ENCODE measurements around the gene DENND6B. TPM values are rescaled to one million over a fixed set of nuclear protein-coding genes. Genes with fewer than 3 reads are reported as not detected.
"Not testable (repeated sequence)": the region's sequence is repeated elsewhere in the genome, so short reads cannot be mapped to it uniquely, and the experiment has no call there.

DENND6B gene
- total RNA-seq = 3.2 and 3.3 TPM in 2 replicates

- intact Hi-C loops (cut with micrococcal nuclease) = loop anchor here (2.0 to 5.0 kb wide), 2 partner anchors 56 to 75 kb away; partner anchors contain the start of genes HDAC10 and MAPK11
Observed at GRCh38 chr22:50326956-50327710, at the start of gene DENND6B. Gene DENND6B (minus strand): TSS chr22:50327012. CDS start chr22:50326988, 24 bp downstream.

GRCh38 chr22:50376085-50376651, 49.4 kb upstream of the DENND6B start:
- intact Hi-C loops (cut with micrococcal nuclease) = no loop called here

- intact Hi-C loops (cut with micrococcal nuclease) = no loop called here
Observed at GRCh38 chr22:50371101-50371648, 44.4 kb upstream of the DENND6B start.

- intact Hi-C loops (cut with micrococcal nuclease) = no loop called here
Observed at GRCh38 chr22:50367778-50368500, 41.1 kb upstream of the DENND6B start.

- intact Hi-C loops (cut with micrococcal nuclease) = not testable (repeated sequence)
Observed at GRCh38 chr22:50363803-50364194, 37.0 kb upstream of the DENND6B start.

- intact Hi-C loops (cut with micrococcal nuclease) = no loop called here
Observed at GRCh38 chr22:50363166-50363802, 36.5 kb upstream of the DENND6B start.

GRCh38 chr22:50361688-50362087, 34.9 kb upstream of the DENND6B start:
- intact Hi-C loops (cut with micrococcal nuclease) = no loop called here

- intact Hi-C loops (cut with micrococcal nuclease) = no loop called here
Observed at GRCh38 chr22:50361222-50361621, 34.4 kb upstream of the DENND6B start.

- intact Hi-C loops (cut with micrococcal nuclease) = no loop called here
Observed at GRCh38 chr22:50360578-50360977, 33.8 kb upstream of the DENND6B start.

- intact Hi-C loops (cut with micrococcal nuclease) = no loop called here
Observed at GRCh38 chr22:50357756-50358155, 30.9 kb upstream of the DENND6B start.

- intact Hi-C loops (cut with micrococcal nuclease) = no loop called here
Observed at GRCh38 chr22:50357222-50357621, 30.4 kb upstream of the DENND6B start.

GRCh38 chr22:50356186-50356585, 29.4 kb upstream of the DENND6B start:
- intact Hi-C loops (cut with micrococcal nuclease) = no loop called here

- intact Hi-C loops (cut with micrococcal nuclease) = no loop called here
Observed at GRCh38 chr22:50348058-50348457, 21.2 kb upstream of the DENND6B start.

- intact Hi-C loops (cut with micrococcal nuclease) = no loop called here
Observed at GRCh38 chr22:50347157-50347556, 20.3 kb upstream of the DENND6B start.

GRCh38 chr22:50346470-50346869, 19.7 kb upstream of the DENND6B start:
- intact Hi-C loops (cut with micrococcal nuclease) = no loop called here

GRCh38 chr22:50343541-50343935, 16.7 kb upstream of the DENND6B start:
- intact Hi-C loops (cut with micrococcal nuclease) = loop anchor here (2.0 to 5.0 kb wide), 4 partner anchors 29 to 279 kb away; partner anchors contain the start of gene TUBGCP6

GRCh38 chr22:50342651-50343540, 16.1 kb upstream of the DENND6B start, which contains the start of gene PPP6R2:
Gene PPP6R2 (plus strand): TSS chr22:50343327. CDS start chr22:50393909, 50,582 bp downstream.
- intact Hi-C loops (cut with micrococcal nuclease) = loop anchor here (1.0 to 5.0 kb wide), 7 partner anchors 28 to 279 kb away; partner anchors contain the start of genes HDAC10, NCAPH2 and TUBGCP6

- intact Hi-C loops (cut with micrococcal nuclease) = loop anchor here (1.0 to 5.0 kb wide), 7 partner anchors 27 to 280 kb away; partner anchors contain the start of genes HDAC10, NCAPH2 and TUBGCP6
Observed at GRCh38 chr22:50341977-50342650, 15.3 kb upstream of the DENND6B start.
